ENCODE measurements around the gene C12orf43.

The C12orf43 gene

GRCh38 chr12:120989687-120990086 lies 26.6 kb downstream of the C12orf43 start (continued):
- TF ChIP-seq AEBP2 (tag by site-specific recombination; IDR thresholded peaks at IDR 0.05; ENCODE audit: borderline replicate concordance) (no peak), ZXDB (tag by site-specific recombination; IDR thresholded peaks at IDR 0.05) (no peak), ZNF791 (tag by site-specific recombination; IDR thresholded peaks at IDR 0.05) (no peak)

- ChIA-PET POLR2A (no interaction called here), CTCF (no interaction called here)
- H3K36me3 ChIP-seq (ENCODE audit: control insufficient read depth in 2 of 2, insufficient read depth in 1 of 2, low read length in 2 of 2): no peaks in the 10 kb centered on the region
- no peak overlapping the region for H3K27ac ChIP-seq (ENCODE audit: extremely low read depth, low read depth, low read length)
- no peak overlapping the region for H3K4me3 ChIP-seq (ENCODE audit: low read depth, low read length)
- H3K9me3 ChIP-seq (ENCODE audit: control insufficient read depth, insufficient read depth, low read depth, low read length): no peaks in the 10 kb centered on the region
- TF ChIP-seq ZBTB17 (tag by site-specific recombination; IDR thresholded peaks at IDR 0.05) (no peak), YY2 (tag by site-specific recombination; IDR thresholded peaks at IDR 0.05) (no peak), ZNF473 (tag by site-specific recombination; IDR thresholded peaks at IDR 0.05) (no peak), ZNF777 (tag by site-specific recombination; IDR thresholded peaks at IDR 0.05; ENCODE audit: borderline replicate concordance) (no peak), GLIS2 (tag by site-specific recombination; IDR thresholded peaks at IDR 0.05) (no peak), ZNF18 (tag by site-specific recombination; IDR thresholded peaks at IDR 0.05) (no peak), BCL11B (tag by site-specific recombination; IDR thresholded peaks at IDR 0.05; ENCODE audit: low read depth) (no peak), ZNF280D (tag by site-specific recombination; IDR thresholded peaks at IDR 0.05) (no peak), ZNF549 (tag by site-specific recombination; IDR thresholded peaks at IDR 0.05) (no peak), ZNF488 (tag by site-specific recombination; IDR thresholded peaks at IDR 0.05) (no peak), KLF9 (tag by site-specific recombination; IDR thresholded peaks at IDR 0.05; ENCODE audit: low read depth) (no peak), ZNF626 (tag by site-specific recombination; IDR thresholded peaks at IDR 0.05) (no peak), ZNF776 (tag by site-specific recombination; IDR thresholded peaks at IDR 0.05; ENCODE audit: borderline replicate concordance) (no peak), ZNF48 (tag by site-specific recombination; IDR thresholded peaks at IDR 0.05) (no peak), ZNF112 (tag by site-specific recombination; IDR thresholded peaks at IDR 0.05) (no peak), ZBTB48 (tag by site-specific recombination; IDR thresholded peaks at IDR 0.05) (no peak), ZNF404 (tag by site-specific recombination; IDR thresholded peaks at IDR 0.05) (no peak), ZBTB26 (tag by site-specific recombination; optimal IDR thresholded peaks at IDR 0.05) (no peak), CTCF (tag by site-specific recombination; IDR thresholded peaks at IDR 0.05) (no peak)
- H3K4me1 ChIP-seq (ENCODE audit: control insufficient read depth, insufficient read depth, low read length): no peaks in the 10 kb centered on the region
Observed at GRCh38 chr12:120988658-120989057, 27.6 kb downstream of the C12orf43 start.
